Glutamatergic neuron (in vitro differentiated cells): Measurements from ENCODE around the gene PSME2. TPM values are rescaled to one million over a fixed set of nuclear protein-coding genes. Genes with fewer than 3 reads are reported as not detected.
A peak's percentile ranks its signal among the peaks of the same experiment; 100 is the strongest.

Experiments used
- DNase-seq: peaks from one replicate; pipeline ENCODE4 v3.0.0; 2022
- H3K27ac Mint-ChIP-seq: one replicate; pipeline ENCODE4 v1.8.0; 2020; ENCODE audit warnings: mild to moderate bottlenecking, mixed read lengths, inconsistent platforms; ENCODE audit not compliant: unreplicated experiment
- H3K27me3 Mint-ChIP-seq: one replicate; pipeline ENCODE4 v1.8.0; 2020; ENCODE audit warnings: mild to moderate bottlenecking, moderate library complexity, mixed read lengths, inconsistent platforms; ENCODE audit not compliant: unreplicated experiment
- H3K36me3 Mint-ChIP-seq: one replicate; pipeline ENCODE4 v1.8.0; 2020; ENCODE audit warnings: mild to moderate bottlenecking, mixed read lengths, inconsistent platforms; ENCODE audit not compliant: unreplicated experiment
- H3K4me1 Mint-ChIP-seq: one replicate; pipeline ENCODE4 v1.8.0; 2020; ENCODE audit warnings: mild to moderate bottlenecking, low read depth, mixed read lengths, inconsistent platforms; ENCODE audit not compliant: unreplicated experiment
- H3K4me3 Mint-ChIP-seq: one replicate; pipeline ENCODE4 v1.8.0; 2020; ENCODE audit warnings: mild to moderate bottlenecking, mixed read lengths, inconsistent platforms; ENCODE audit not compliant: unreplicated experiment
- H3K9me3 Mint-ChIP-seq: one replicate; pipeline ENCODE4 v1.8.0; 2020; ENCODE audit warnings: mild to moderate bottlenecking, moderate library complexity, mixed read lengths, inconsistent platforms; ENCODE audit not compliant: unreplicated experiment
- total RNA-seq: library from RNA; stranded (reverse); fragmentation: NEBNext Ultra II Directional; extraction: Animal tissue kit (Norgen Biotek cat#: 25700); gene quantifications from one replicate; pipeline ENCODE4 v1.2.1, GENCODE V29; 2021; ENCODE audit not compliant: unreplicated experiment
- TF ChIP-seq, protein P1 (sequence below): fragments of 200-600 bp; sonication (generic); IDR thresholded peaks from one replicate; pipeline ENCODE4 v1.5.0; 2021; ENCODE audit not compliant: partially characterized antibody, unreplicated experiment

The PSME2 gene
- total RNA-seq, 1 donor from 2014 or later: 58.9 TPM

GRCh38 chr14:24141097-24141880 is 5.1 kb downstream of the PSME2 start, which contains the start of gene EMC9:
EMC9 (minus strand) TSS chr14:24141591; CDS start chr14:24141304, 287 bp downstream.
- peaks cover 19% of the 10 kb centered on the region for H3K4me1 Mint-ChIP-seq
- peaks cover 8% of the 10 kb centered on the region for H3K9me3 Mint-ChIP-seq
- peak within 1 kb of the TSS; percentile 91 for H3K4me3 Mint-ChIP-seq
- peaks cover 7% of the 10 kb centered on the region for H3K27me3 Mint-ChIP-seq
- TF ChIP-seq, protein P1, sequence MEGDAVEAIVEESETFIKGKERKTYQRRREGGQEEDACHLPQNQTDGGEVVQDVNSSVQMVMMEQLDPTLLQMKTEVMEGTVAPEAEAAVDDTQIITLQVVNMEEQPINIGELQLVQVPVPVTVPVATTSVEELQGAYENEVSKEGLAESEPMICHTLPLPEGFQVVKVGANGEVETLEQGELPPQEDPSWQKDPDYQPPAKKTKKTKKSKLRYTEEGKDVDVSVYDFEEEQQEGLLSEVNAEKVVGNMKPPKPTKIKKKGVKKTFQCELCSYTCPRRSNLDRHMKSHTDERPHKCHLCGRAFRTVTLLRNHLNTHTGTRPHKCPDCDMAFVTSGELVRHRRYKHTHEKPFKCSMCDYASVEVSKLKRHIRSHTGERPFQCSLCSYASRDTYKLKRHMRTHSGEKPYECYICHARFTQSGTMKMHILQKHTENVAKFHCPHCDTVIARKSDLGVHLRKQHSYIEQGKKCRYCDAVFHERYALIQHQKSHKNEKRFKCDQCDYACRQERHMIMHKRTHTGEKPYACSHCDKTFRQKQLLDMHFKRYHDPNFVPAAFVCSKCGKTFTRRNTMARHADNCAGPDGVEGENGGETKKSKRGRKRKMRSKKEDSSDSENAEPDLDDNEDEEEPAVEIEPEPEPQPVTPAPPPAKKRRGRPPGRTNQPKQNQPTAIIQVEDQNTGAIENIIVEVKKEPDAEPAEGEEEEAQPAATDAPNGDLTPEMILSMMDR: peak; percentile 39
- no peaks in the 10 kb centered on the region for H3K36me3 Mint-ChIP-seq
- peak within 1 kb of the TSS; percentile 93 for H3K27ac Mint-ChIP-seq
- DNase-seq: peak; percentile 99

- Mint-ChIP-seq H3K9me3 (peaks cover 13% of the 10 kb centered on the region), H3K4me3 (peak overlapping the region; percentile 77), H3K4me1 (peaks cover 20% of the 10 kb centered on the region), H3K36me3 (no peaks in the 10 kb centered on the region), H3K27me3 (peaks cover 13% of the 10 kb centered on the region), H3K27ac (no peak overlapping the region)
- TF ChIP-seq, protein P1: no peak
- no peak for DNase-seq
These were observed 7.0 kb downstream of the PSME2 start for GRCh38 chr14:24139272-24139934.

DNA sequence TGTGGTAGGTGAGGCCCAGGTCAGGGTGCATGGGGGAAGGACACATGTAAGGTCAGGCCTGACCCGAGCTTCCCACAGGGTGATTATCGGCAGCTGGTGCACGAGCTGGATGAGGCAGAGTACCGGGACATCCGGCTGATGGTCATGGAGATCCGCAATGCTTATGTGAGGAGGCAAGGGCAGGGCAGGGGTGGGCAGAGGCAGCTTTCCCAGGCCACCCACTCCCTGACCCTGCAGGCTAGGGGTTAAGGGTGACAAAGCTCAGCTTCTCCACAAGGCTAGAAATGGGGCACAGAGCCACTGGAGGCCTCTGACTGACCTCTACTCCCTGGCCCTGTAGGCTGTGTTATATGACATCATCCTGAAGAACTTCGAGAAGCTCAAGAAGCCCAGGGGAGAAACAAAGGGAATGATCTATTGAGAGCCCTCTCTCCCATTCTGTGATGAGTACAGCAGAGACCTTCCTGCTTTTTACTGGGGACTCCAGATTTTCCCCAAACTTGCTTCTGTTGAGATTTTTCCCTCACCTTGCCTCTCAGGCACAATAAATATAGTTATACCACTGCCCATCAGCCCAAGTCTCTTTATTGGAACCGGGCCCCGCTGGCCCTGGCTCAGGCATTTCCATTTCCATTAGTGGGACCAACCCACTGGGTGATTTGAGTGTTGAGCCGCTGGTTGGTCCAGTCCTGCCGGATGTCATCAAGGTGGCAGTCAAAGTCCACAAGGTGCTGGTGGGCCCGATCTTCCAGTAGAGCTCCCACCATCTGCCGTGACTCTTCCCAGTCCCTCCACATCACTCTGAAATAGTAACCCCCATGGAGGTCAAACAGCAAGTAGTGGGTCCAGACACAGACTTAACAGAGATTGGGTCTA is 7.8 kb downstream of the PSME2 start:
- Mint-ChIP-seq H3K4me3 (no peak overlapping the region), H3K4me1 (peaks cover 20% of the 10 kb centered on the region), H3K36me3 (no peaks in the 10 kb centered on the region), H3K27me3 (peaks cover 13% of the 10 kb centered on the region), H3K9me3 (peaks cover 13% of the 10 kb centered on the region), H3K27ac (no peak overlapping the region)
- DNase-seq: no peak
- TF ChIP-seq, protein P1: no peak

DNA sequence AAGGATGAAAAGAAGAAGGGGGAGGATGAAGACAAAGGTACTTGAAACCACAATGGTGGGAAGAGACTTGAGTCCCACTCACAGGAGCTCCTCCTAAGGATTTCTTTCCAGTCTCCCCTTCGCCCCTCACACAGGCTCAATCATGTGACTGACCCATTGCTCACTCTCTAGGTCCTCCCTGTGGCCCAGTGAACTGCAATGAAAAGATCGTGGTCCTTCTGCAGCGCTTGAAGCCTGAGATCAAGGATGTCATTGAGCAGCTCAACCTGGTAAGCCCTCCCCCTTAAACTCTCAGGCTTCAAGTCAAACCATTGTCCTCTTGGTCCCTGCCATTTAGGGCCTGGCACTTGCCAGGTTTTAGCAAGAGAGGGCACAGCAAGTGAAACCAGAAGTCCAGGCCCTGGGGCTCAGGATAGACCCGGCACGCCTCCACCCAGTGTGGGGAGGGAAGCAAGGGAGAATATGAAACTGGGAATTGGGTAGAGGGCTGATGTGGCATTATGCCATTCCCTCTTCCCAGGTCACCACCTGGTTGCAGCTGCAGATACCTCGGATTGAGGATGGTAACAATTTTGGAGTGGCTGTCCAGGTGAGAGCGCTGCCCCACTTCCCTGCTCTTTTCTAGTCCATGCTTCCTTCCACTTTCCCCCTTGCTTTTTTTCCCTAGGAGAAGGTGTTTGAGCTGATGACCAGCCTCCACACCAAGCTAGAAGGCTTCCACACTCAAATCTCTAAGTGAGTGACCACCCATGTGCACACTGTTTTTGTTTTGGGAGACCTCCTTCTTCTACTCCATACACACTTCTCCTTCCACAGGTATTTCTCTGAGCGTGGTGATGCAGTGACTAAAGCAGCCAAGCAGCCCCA is 8.6 kb downstream of the PSME2 start:
- TF ChIP-seq, protein P1: no peak
- DNase-seq: no peak
- H3K9me3 Mint-ChIP-seq: peaks cover 13% of the 10 kb centered on the region
- H3K4me1 Mint-ChIP-seq: peaks cover 23% of the 10 kb centered on the region
- no peak overlapping the region for H3K27ac Mint-ChIP-seq
- no peaks in the 10 kb centered on the region for H3K36me3 Mint-ChIP-seq
- peaks cover 15% of the 10 kb centered on the region for H3K27me3 Mint-ChIP-seq
- no peak overlapping the region for H3K4me3 Mint-ChIP-seq
